Immature natural killer cell (primary cell): Measurements from ENCODE around the gene FGD1. TPM values are rescaled to one million over a fixed set of nuclear protein-coding genes. Genes with fewer than 3 reads are reported as not detected.
"Not testable (repeated sequence)": the region's sequence is repeated elsewhere in the genome, so short reads cannot be mapped to it uniquely, and the experiment has no call there.

Experiments used
- DNase-seq, 3 donors: peaks; one replicate each; pipeline ENCODE4 v3.0.0; 2022; ENCODE audit warnings: mixed read lengths in 1 of 3
- H3K27ac Mint-ChIP-seq, 6 donors: one replicate each; pipeline ENCODE4 v1.8.0; 2020; ENCODE audit warnings: mixed read lengths in 6 of 6, mild to moderate bottlenecking in 5 of 6, inconsistent platforms in 4 of 6, moderate library complexity in 3 of 6
- H3K27me3 Mint-ChIP-seq, 3 donors: one replicate each; pipeline ENCODE4 v1.8.0; 2020 to 2021; ENCODE audit warnings: low read depth in 3 of 3, mild to moderate bottlenecking in 3 of 3, mixed read lengths in 3 of 3, moderate library complexity in 3 of 3, inconsistent platforms in 1 of 3
- H3K36me3 Mint-ChIP-seq, 3 donors: one replicate each; pipeline ENCODE4 v1.8.0; 2020; ENCODE audit warnings: mixed read lengths in 3 of 3, inconsistent platforms in 2 of 3, mild to moderate bottlenecking in 2 of 3
- H3K4me1 Mint-ChIP-seq, 2 donors: one replicate each; pipeline ENCODE4 v1.8.0; 2020; ENCODE audit warnings: inconsistent platforms in 2 of 2, mild to moderate bottlenecking in 2 of 2, mixed read lengths in 2 of 2, moderate library complexity in 1 of 2
- H3K4me3 Mint-ChIP-seq, 5 donors: one replicate each; pipeline ENCODE4 v1.8.0; 2020; ENCODE audit warnings: mild to moderate bottlenecking in 5 of 5, mixed read lengths in 5 of 5, inconsistent platforms in 3 of 5, moderate library complexity in 3 of 5
- H3K9me3 Mint-ChIP-seq, 6 donors: one replicate each; pipeline ENCODE4 v1.8.0; 2020; ENCODE audit warnings: mild to moderate bottlenecking in 6 of 6, mixed read lengths in 6 of 6, inconsistent platforms in 4 of 6, moderate library complexity in 3 of 6
- polyA plus RNA-seq, 3 donors: library from polyadenylated mRNA; unstranded; fragments of 300-500 nt; fragmentation: Illumina TruSeq; gene quantifications; one replicate each; pipeline ENCODE4 v1.2.3, GENCODE V29; 2021

FGD1 gene
- polyA plus RNA-seq, result under 1 TPM; 0.21 to 0.71 (median 0.36) TPM

DNA sequence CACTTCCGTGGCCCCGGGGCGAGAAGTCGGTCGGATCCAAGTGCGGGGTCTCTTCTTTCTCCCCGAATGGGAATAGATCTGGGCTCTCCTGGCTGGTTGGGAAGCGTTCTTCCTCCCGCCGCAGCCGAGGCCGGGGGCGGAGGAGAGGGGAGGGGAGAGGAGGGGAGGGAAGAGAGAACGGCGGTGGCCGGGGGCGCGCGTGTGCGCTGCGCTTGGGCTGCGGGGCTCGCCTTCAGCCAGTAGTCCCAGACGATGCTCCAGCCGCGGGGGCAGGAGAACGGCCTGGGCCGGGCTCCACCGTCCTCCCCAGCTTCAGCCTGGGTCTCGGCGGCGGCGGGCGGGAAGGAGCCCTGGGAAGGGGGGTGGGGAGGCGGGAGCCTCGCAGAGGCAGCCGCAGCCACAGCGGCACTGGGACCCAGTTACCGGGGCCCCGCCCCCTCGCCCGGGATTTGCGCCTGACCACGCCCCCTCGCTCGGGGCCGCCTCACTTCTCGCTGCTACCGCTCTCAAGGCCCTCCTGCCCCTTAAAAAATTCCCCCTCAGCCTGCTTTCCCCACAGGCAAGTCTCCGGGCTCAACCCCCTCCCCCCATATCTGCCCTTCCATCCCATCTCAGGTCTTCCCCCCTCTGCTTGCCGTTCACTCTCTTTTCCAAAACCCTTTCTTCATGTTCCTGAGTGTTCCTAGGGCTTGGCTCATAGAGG, at the start of gene FGD1:
FGD1 (minus strand) TSS at position 421 of the 703 bp plus-strand sequence. CDS start 802 bp downstream, outside the sequence.
- H3K36me3 Mint-ChIP-seq, result peaks cover 0 to 5% (median 0%) of the 10 kb centered on the region in 3 donors
- H3K9me3 Mint-ChIP-seq, result peaks cover 0 to 2% (median 0%) of the 10 kb centered on the region in 6 donors
- peaks cover 0 to 5% of the 10 kb centered on the region in 2 donors for H3K4me1 Mint-ChIP-seq
- DNase-seq, result peak in 2 of 3 donors; percentile 6 to 7
- H3K27me3 Mint-ChIP-seq, result peaks cover 10 to 31% (median 10%) of the 10 kb centered on the region in 3 donors
- peak within 1 kb of the TSS; percentile 37 to 72 (median 61) for H3K4me3 Mint-ChIP-seq
- no peak within 1 kb of the TSS for H3K27ac Mint-ChIP-seq

DNA sequence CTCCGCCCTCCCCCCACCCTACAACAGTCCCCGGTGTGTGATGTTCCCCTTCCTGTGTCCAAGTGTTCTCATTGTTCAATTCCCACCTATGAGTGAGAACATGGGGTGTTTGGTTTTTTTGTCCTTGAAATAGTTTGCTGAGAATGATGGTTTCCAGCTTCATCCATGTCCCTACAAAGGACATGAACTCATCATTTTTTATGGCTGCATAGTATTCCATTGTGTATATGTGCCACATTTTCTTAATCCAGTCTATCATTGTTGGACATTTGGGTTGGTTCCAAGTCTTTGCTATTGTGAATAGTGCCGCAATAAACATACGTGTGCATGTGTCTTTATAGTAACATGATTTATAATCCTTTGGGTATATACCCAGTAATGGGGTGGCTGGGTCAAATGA, 46.2 kb upstream of the FGD1 start:
- H3K27me3 Mint-ChIP-seq, H3K9me3 Mint-ChIP-seq: not testable (repeated sequence)
- peaks cover 9 to 24% (median 12%) of the 10 kb centered on the region in 3 donors for H3K36me3 Mint-ChIP-seq

GRCh38 chrX:54540289-54540688, 44.3 kb upstream of the FGD1 start:
- H3K27ac Mint-ChIP-seq, result peak overlapping the region in 1 of 6 donors; percentile 53
- H3K4me1 Mint-ChIP-seq, result no peaks in the 10 kb centered on the region
- peaks cover 2 to 3% (median 2%) of the 10 kb centered on the region in 3 donors for H3K27me3 Mint-ChIP-seq

More for the DNA sequence above, 46.2 kb upstream of the FGD1 start:
- H3K4me3 Mint-ChIP-seq, H3K27ac Mint-ChIP-seq, DNase-seq, H3K4me1 Mint-ChIP-seq: not testable (repeated sequence)

GRCh38 chrX:54534271-54534670, 38.2 kb upstream of the FGD1 start:
- Mint-ChIP-seq H3K9me3 (no peaks in the 10 kb centered on the region), H3K4me1 (peaks cover 35 to 46% of the 10 kb centered on the region in 2 donors)

More at GRCh38 chrX:54540289-54540688, 44.3 kb upstream of the FGD1 start:
- Mint-ChIP-seq H3K36me3 (peaks cover 9 to 24% (median 12%) of the 10 kb centered on the region in 3 donors), H3K4me3 (no peak overlapping the region), H3K9me3 (no peaks in the 10 kb centered on the region)
- no peak for DNase-seq

GRCh38 chrX:54530357-54530900, 34.4 kb upstream of the FGD1 start:
- H3K27ac Mint-ChIP-seq, result peak overlapping the region; percentile 93 to 97 (median 96)
- H3K4me3 Mint-ChIP-seq, result peak overlapping the region; percentile 92 to 96 (median 94)
- H3K4me1 Mint-ChIP-seq, result peaks cover 38 to 51% of the 10 kb centered on the region in 2 donors
- H3K27me3 Mint-ChIP-seq, result peaks cover 0 to 13% (median 3%) of the 10 kb centered on the region in 3 donors
- no peak for DNase-seq
- H3K36me3 Mint-ChIP-seq, result peaks cover 0 to 4% (median 0%) of the 10 kb centered on the region in 3 donors
- peaks cover 0 to 4% (median 0%) of the 10 kb centered on the region in 6 donors for H3K9me3 Mint-ChIP-seq

More at GRCh38 chrX:54534271-54534670, 38.2 kb upstream of the FGD1 start:
- no peak for DNase-seq
- Mint-ChIP-seq H3K27ac (peak overlapping the region in 2 of 6 donors; percentile 1 to 80), H3K4me3 (peak overlapping the region in 1 of 5 donors; percentile 2), H3K27me3 (peaks cover 0 to 11% (median 4%) of the 10 kb centered on the region in 3 donors), H3K36me3 (peaks cover 0 to 4% (median 0%) of the 10 kb centered on the region in 3 donors)

DNA sequence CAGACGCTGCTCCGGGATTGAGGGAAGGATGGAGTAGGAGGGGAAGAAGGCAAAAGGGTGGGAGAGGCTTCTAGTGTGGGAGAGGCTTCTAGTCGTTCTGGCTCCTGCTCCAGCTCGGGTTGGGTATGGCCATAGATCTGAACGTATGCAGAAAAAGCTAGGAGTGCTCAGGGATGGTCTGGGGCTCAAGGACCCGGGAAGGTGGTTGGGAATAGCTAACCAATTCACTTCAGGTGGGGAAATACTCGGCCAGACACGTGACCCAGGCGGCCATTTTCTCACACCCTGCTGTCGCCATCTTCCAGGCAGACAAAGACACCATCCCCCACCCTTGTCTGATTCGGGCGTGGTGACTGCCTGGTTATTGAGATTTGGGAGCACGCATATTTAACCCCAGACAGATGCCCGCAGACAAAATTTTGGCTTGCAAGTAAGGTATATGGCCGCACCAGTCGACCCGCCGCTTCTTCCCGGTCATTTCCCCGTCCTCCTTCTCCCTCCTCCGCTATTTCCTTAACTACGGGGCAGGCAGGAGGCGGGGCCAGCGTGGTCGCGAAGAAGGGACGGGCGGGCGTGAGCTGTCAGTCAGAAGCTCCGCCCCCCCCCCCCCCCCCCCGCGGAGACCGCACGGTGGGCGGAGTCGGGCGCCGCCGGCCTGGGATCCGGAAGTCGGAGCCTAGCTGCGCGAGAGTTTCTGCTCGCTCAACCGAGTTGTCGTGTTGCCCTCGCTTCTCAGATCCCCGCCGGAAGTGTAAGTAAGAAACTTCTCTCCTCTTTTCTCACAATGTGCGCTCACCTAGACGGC, 33.7 kb upstream of the FGD1 start, which contains the start of gene GNL3L:
GNL3L (plus strand) TSS at position 668 of the 805 bp plus-strand sequence. CDS start 2,348 bp downstream, outside the sequence.
- Mint-ChIP-seq H3K27ac (peak within 1 kb of the TSS; percentile 93 to 98 (median 97)), H3K27me3 (peaks cover 0 to 13% (median 4%) of the 10 kb centered on the region in 3 donors), H3K9me3 (peaks cover 0 to 4% (median 0%) of the 10 kb centered on the region in 6 donors), H3K4me3 (peak within 1 kb of the TSS; percentile 92 to 96 (median 94)), H3K4me1 (peaks cover 37 to 49% of the 10 kb centered on the region in 2 donors), H3K36me3 (peaks cover 0 to 4% (median 0%) of the 10 kb centered on the region in 3 donors)
- DNase-seq, result peak; percentile 77 to 84 (median 83)

- no peak for DNase-seq
- peaks cover 0 to 13% (median 4%) of the 10 kb centered on the region in 3 donors for H3K27me3 Mint-ChIP-seq
- H3K4me1 Mint-ChIP-seq, result peaks cover 31 to 43% of the 10 kb centered on the region in 2 donors
- peak overlapping the region; percentile 88 to 98 (median 96) for H3K27ac Mint-ChIP-seq
- H3K9me3 Mint-ChIP-seq, result peaks cover 0 to 4% (median 0%) of the 10 kb centered on the region in 6 donors
- H3K36me3 Mint-ChIP-seq, result peaks cover 0 to under 1% (median 0%) of the 10 kb centered on the region in 3 donors
- H3K4me3 Mint-ChIP-seq, result peak overlapping the region; percentile 92 to 96 (median 94)
These were observed 33.1 kb upstream of the FGD1 start for GRCh38 chrX:54529151-54529550.

DNA sequence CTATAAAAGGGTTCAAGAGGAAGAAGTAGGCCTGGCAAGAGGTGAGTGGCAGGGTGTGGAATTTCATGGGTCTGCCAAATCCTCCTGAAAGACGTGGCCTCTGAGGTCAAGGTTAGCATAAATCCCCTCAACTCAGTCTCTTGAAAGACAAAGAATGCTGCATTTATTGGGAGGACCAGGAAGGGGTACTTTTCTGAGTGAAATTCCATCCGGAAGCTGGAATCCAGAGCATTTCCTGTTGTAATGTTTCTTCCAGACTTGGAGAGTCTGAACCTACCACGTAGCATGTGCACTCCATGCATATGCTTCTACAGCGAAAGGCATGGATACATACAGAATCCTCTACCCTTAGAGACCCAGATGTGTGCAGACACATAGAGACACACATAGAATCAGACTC, 13.4 kb upstream of the FGD1 start:
- Mint-ChIP-seq H3K9me3 (peaks cover 0 to 3% (median 0%) of the 10 kb centered on the region in 6 donors), H3K4me1 (no peaks in the 10 kb centered on the region), H3K36me3 (no peaks in the 10 kb centered on the region), H3K4me3 (no peak overlapping the region), H3K27me3 (peaks cover 0 to 5% (median 1%) of the 10 kb centered on the region in 3 donors), H3K27ac (no peak overlapping the region)
- no peak for DNase-seq

DNA sequence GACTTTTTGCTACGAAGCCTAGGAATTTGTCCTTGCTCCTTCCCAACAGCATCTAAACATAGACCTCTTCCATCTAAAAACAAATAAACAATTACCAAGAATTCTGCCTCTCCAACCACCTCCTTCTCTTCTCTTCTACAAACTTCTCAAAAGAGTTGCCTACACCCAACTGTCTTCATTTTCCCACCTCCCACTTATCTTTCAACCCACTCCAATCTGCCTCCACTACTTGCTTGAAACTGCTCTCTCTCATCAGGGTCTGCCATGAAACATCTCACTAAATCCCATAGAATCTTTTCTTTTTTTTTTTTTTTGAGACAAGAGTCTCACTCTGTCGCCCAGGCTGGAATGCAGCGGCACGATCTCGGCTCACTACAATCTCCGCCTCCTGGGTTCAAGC, 902 bp upstream of the FGD1 start:
- Mint-ChIP-seq H3K4me1 (peaks cover 0 to 5% of the 10 kb centered on the region in 2 donors), H3K27me3 (peaks cover 10 to 31% (median 10%) of the 10 kb centered on the region in 3 donors), H3K36me3 (peaks cover 0 to 5% (median 0%) of the 10 kb centered on the region in 3 donors), H3K9me3 (peaks cover 0 to 2% (median 0%) of the 10 kb centered on the region in 6 donors), H3K4me3 (peak overlapping the region; percentile 10 to 72 (median 57)), H3K27ac (no peak overlapping the region)
- no peak for DNase-seq

DNA sequence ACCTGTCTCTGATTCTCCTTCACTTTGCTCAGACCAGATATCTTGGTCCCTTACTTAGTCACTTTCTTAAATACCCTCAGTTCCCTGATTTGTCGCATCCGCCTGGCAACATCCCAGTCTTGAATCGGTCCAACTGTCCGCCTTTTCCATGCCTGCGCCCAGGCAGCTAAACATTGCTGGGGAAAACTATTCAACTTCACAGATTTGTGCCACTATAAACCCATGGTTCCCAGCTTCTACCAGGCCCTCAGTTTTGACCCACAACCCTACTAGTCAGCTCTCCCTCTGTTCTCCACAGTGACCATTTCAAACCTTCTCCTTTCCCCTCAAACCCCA, 451 bp upstream of the FGD1 start:
- H3K27ac Mint-ChIP-seq, result no peak overlapping the region
- no peak for DNase-seq
- peak overlapping the region; percentile 10 to 72 (median 57) for H3K4me3 Mint-ChIP-seq
- peaks cover 0 to 5% (median 0%) of the 10 kb centered on the region in 3 donors for H3K36me3 Mint-ChIP-seq
- peaks cover 0 to 5% of the 10 kb centered on the region in 2 donors for H3K4me1 Mint-ChIP-seq
- peaks cover 0 to 2% (median 0%) of the 10 kb centered on the region in 6 donors for H3K9me3 Mint-ChIP-seq
- peaks cover 10 to 31% (median 10%) of the 10 kb centered on the region in 3 donors for H3K27me3 Mint-ChIP-seq

DNA sequence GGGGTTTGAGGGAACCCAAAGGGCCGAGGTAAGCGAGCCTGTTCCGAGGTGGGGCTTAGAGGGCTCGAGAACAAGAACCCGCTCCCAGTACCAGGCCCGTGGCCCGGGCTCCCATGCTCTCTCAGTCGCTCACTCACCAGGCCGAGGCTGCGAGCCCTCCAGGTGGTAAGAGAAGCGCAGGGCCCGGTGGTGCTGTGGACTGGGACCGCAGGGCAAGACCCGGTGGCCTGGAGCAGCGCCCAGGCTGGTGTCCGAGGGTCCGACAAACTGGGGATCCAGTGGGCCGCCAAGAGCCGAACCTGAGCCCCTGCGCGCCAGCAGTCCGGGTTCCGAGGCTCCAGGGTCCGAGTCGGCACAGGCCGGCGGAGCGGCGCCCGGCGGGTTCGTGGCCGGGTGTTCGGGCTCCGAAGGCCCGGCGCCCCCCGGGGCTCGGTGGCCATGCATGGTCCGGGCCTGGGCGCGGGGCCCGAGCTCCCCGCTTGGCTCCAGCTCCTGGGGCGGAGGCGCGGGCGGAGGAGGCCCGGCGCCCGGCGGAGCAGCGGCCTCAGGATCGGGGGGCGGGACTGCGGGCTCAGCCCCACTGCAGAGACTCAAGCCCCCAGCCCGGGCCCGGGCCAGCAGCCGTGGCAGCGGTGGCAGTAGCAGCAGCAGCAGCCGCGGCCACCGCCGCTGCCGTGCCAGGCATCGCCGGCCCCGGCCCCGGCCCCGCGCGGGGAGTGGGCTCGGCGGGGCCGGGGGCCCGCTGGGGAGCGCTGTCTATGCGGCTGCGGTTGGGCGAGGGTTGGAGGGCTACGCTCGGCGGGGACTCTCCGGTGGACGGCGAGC, 833 bp downstream of the FGD1 start:
- Mint-ChIP-seq H3K9me3 (peaks cover 0 to 2% (median 0%) of the 10 kb centered on the region in 6 donors), H3K4me3 (peak overlapping the region in 4 of 5 donors; percentile 30 to 61 (median 46)), H3K27ac (no peak overlapping the region), H3K27me3 (peaks cover 10 to 31% (median 10%) of the 10 kb centered on the region in 3 donors), H3K36me3 (peaks cover 0 to 5% (median 0%) of the 10 kb centered on the region in 3 donors), H3K4me1 (peaks cover 0 to 5% of the 10 kb centered on the region in 2 donors)
- no peak for DNase-seq

GRCh38 chrX:54494166-54494988, 1.7 kb downstream of the FGD1 start:
- no peak overlapping the region for H3K27ac Mint-ChIP-seq
- peaks cover 0 to 5% of the 10 kb centered on the region in 2 donors for H3K4me1 Mint-ChIP-seq
- H3K4me3 Mint-ChIP-seq, result peak overlapping the region in 3 of 5 donors; percentile 15 to 40 (median 16)
- peaks cover 10 to 29% (median 10%) of the 10 kb centered on the region in 3 donors for H3K27me3 Mint-ChIP-seq
- H3K9me3 Mint-ChIP-seq, result peaks cover 0 to 2% (median 0%) of the 10 kb centered on the region in 6 donors
- peaks cover 0 to 5% (median 0%) of the 10 kb centered on the region in 3 donors for H3K36me3 Mint-ChIP-seq
- DNase-seq, result no peak
